RWPE2 (cell line): ENCODE measurements around the gene RTEL1.

Experiments used
- ATAC-seq: fragments of 200-7000 bp; cut with Tn5 transposase; 3 replicates; pipeline ENCODE4 v1.9.1; 2021; ENCODE audit warnings: low read depth
- DNase-seq: peaks from one replicate; pipeline ENCODE4 v3.0.0-alpha.2; 2020; ENCODE audit warnings: low spot score
- H3K27ac ChIP-seq: fragments of 450-650 bp; 2 replicates; pipeline ENCODE4 v1.5.1; 2017; ENCODE audit warnings: mild to moderate bottlenecking; ENCODE audit not compliant: poor library complexity, severe bottlenecking
- H3K27me3 ChIP-seq: fragments of 250-450 bp; sonication (Bioruptor Pico); 2 replicates; pipeline ENCODE4 v1.5.1; 2021; ENCODE audit warnings: mild to moderate bottlenecking, moderate library complexity; ENCODE audit not compliant: insufficient read depth, poor library complexity, severe bottlenecking
- H3K36me3 ChIP-seq: fragments of 250-450 bp; sonication (Bioruptor Pico); 2 replicates; pipeline ENCODE4 v1.5.1; 2020; ENCODE audit warnings: low read depth, mild to moderate bottlenecking, moderate library complexity
- H3K4me1 ChIP-seq: fragments of 250-450 bp; sonication (Bioruptor Pico); 2 replicates; pipeline ENCODE4 v1.5.1; 2021; ENCODE audit warnings: mild to moderate bottlenecking, moderate library complexity; ENCODE audit not compliant: insufficient read depth, poor library complexity, severe bottlenecking
- H3K4me3 ChIP-seq: fragments of 250-450 bp; sonication (Bioruptor Pico); 2 replicates; pipeline ENCODE4 v1.5.1; 2021; ENCODE audit warnings: mild to moderate bottlenecking, moderate library complexity; ENCODE audit not compliant: severe bottlenecking
- H3K9me3 ChIP-seq: fragments of 250-450 bp; sonication (Bioruptor Pico); 2 replicates; pipeline ENCODE4 v1.5.1; 2021; ENCODE audit warnings: mild to moderate bottlenecking, moderate library complexity; ENCODE audit not compliant: severe bottlenecking
- TF ChIP-seq, protein P1 (sequence below): fragments of 450-650 bp; IDR thresholded peaks from one replicate; pipeline ENCODE4 v1.5.1; 2017; ENCODE audit warnings: mild to moderate bottlenecking, moderate library complexity; ENCODE audit not compliant: poor library complexity, severe bottlenecking

The RTEL1 gene

GRCh38 chr20:63743210-63743970 is 85.3 kb downstream of the RTEL1 start:
- Histone ChIP-seq H3K9me3 (no peaks in the 10 kb centered on the region), H3K27ac (no peak overlapping the region), H3K4me3 (no peak overlapping the region), H3K4me1 (peaks cover 4% of the 10 kb centered on the region), H3K27me3 (no peaks in the 10 kb centered on the region), H3K36me3 (peaks cover 31% of the 10 kb centered on the region)
- ATAC-seq (no peak), DNase-seq (peak; percentile 76)
- TF ChIP-seq, protein P1, sequence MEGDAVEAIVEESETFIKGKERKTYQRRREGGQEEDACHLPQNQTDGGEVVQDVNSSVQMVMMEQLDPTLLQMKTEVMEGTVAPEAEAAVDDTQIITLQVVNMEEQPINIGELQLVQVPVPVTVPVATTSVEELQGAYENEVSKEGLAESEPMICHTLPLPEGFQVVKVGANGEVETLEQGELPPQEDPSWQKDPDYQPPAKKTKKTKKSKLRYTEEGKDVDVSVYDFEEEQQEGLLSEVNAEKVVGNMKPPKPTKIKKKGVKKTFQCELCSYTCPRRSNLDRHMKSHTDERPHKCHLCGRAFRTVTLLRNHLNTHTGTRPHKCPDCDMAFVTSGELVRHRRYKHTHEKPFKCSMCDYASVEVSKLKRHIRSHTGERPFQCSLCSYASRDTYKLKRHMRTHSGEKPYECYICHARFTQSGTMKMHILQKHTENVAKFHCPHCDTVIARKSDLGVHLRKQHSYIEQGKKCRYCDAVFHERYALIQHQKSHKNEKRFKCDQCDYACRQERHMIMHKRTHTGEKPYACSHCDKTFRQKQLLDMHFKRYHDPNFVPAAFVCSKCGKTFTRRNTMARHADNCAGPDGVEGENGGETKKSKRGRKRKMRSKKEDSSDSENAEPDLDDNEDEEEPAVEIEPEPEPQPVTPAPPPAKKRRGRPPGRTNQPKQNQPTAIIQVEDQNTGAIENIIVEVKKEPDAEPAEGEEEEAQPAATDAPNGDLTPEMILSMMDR, result no peak

GRCh38 chr20:63744158-63744557 is 86.0 kb downstream of the RTEL1 start:
- TF ChIP-seq, protein P1, result no peak
- no peak for ATAC-seq
- no peaks in the 10 kb centered on the region for H3K27me3 ChIP-seq
- H3K9me3 ChIP-seq, result no peaks in the 10 kb centered on the region
- H3K4me1 ChIP-seq, result peaks cover 4% of the 10 kb centered on the region
- H3K27ac ChIP-seq, result no peak overlapping the region
- no peak overlapping the region for H3K4me3 ChIP-seq
- peak; percentile 57 for DNase-seq
- peaks cover 31% of the 10 kb centered on the region for H3K36me3 ChIP-seq

DNA sequence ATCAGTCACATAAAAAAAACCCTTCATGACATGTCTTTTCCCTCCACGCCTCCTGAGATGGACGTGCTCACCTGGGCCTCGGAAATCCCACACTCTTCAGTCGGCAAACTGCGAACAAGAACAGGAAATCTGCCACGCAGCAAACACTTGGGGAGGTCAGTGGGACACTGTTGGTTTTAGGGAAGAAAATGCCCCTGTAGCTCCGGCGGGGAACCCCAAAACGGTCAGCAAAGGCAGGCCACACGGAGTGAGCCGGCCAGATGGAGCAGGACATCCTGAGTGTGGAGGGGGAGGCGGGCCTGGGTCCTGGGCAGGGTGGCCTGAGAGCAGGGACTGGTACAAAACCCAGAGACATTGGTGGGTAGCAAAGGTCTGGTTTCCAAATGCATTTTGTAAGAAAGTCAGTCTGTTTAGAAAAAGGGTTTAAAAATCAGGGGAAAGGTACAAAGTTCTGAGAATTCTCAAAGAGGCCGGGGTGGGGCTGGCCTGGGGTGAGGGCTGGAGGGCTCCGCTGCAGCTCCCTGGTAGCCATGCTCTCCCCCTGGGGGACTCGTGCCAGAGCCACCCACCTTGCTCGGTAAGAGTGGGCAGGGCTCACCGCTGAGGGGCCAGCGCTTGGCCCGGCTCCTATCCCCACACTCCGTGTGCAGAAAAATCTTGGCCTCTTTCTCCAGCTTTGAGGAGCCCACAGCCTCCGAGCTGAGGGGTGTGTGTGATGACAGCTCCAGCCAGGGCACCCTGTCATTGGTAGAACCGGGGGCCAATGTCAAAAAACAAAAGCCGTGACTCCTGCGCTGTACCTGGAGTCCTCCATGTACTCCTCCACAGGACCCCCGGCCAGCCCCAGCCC is 86.7 kb downstream of the RTEL1 start:
- ATAC-seq (no peak), DNase-seq (peak; percentile 82)
- TF ChIP-seq, protein P1, result no peak
- no peak overlapping the region for H3K4me3 ChIP-seq
- H3K27me3 ChIP-seq, result no peaks in the 10 kb centered on the region
- H3K36me3 ChIP-seq, result peaks cover 31% of the 10 kb centered on the region
- H3K4me1 ChIP-seq, result peaks cover 4% of the 10 kb centered on the region
- H3K27ac ChIP-seq, result no peak overlapping the region
- no peaks in the 10 kb centered on the region for H3K9me3 ChIP-seq

GRCh38 chr20:63745424-63745805 is 87.3 kb downstream of the RTEL1 start:
- Histone ChIP-seq H3K36me3 (peaks cover 31% of the 10 kb centered on the region), H3K4me1 (peaks cover 4% of the 10 kb centered on the region), H3K27ac (no peak overlapping the region), H3K27me3 (no peaks in the 10 kb centered on the region), H3K9me3 (no peaks in the 10 kb centered on the region), H3K4me3 (no peak overlapping the region)
- ATAC-seq (no peak), DNase-seq (peak; percentile 79)
- TF ChIP-seq, protein P1, result no peak
